MM.1S (cell line): Measurements from ENCODE around the gene ADGRF1.
"Not testable (repeated sequence)": the region's sequence is repeated elsewhere in the genome, so short reads cannot be mapped to it uniquely, and the experiment has no call there.

Experiments
- DNase-seq: peaks from one replicate; pipeline ENCODE4 v3.0.0-alpha.2; 2015
- H2AFZ ChIP-seq: fragments of 300-600 bp; sonication (generic); 2 replicates; pipeline ENCODE4 v1.6.0; 2016; ENCODE audit warnings: antibody characterized with exemption, low read length
- H3F3A ChIP-seq: fragments of 300-600 bp; sonication (generic); 2 replicates; pipeline ENCODE4 v1.6.1; 2016; ENCODE audit warnings: mild to moderate bottlenecking, antibody characterized with exemption, low read length, moderate library complexity, mixed read lengths; ENCODE audit not compliant: insufficient read depth
- H3K27ac ChIP-seq: fragments of 300-600 bp; sonication (generic); 2 replicates; pipeline ENCODE4 v1.5.1; 2016; ENCODE audit warnings: mild to moderate bottlenecking, low read length
- H3K27me3 ChIP-seq: fragments of 300-600 bp; sonication (generic); replicated peaks from 2 replicates; pipeline ENCODE4 v1.6.0; 2016; ENCODE audit warnings: low read length; ENCODE audit not compliant: insufficient read depth
- H3K36me3 ChIP-seq: fragments of 300-600 bp; sonication (generic); replicated peaks from 2 replicates; pipeline ENCODE4 v1.6.1; 2016; ENCODE audit warnings: mild to moderate bottlenecking, low read length, mixed read lengths; ENCODE audit not compliant: insufficient read depth
- H3K4me1 ChIP-seq: fragments of 300-600 bp; sonication (generic); 2 replicates; pipeline ENCODE4 v1.6.1; 2016; ENCODE audit warnings: low read length, mixed read lengths
- H3K4me2 ChIP-seq: fragments of 300-600 bp; sonication (generic); 2 replicates; pipeline ENCODE4 v1.6.0; 2016; ENCODE audit warnings: low read depth, low read length
- H3K4me3 ChIP-seq: fragments of 300-600 bp; sonication (generic); 2 replicates; pipeline ENCODE4 v1.5.1; 2016; ENCODE audit warnings: low read length, mixed read lengths
- H3K79me2 ChIP-seq: fragments of 300-600 bp; sonication (generic); 2 replicates; pipeline ENCODE4 v1.6.1; 2016; ENCODE audit warnings: mixed run types, low read length, mixed read lengths
- H3K9ac ChIP-seq: fragments of 300-600 bp; sonication (generic); 2 replicates; pipeline ENCODE4 v1.6.1; 2016; ENCODE audit warnings: low read length, mixed read lengths
- H3K9me2 ChIP-seq: fragments of 300-600 bp; sonication (generic); replicated peaks from 2 replicates; pipeline ENCODE4 v1.6.1; 2016; ENCODE audit warnings: mild to moderate bottlenecking, low read length, mixed read lengths; ENCODE audit not compliant: insufficient read depth
- H3K9me3 ChIP-seq: fragments of 300-600 bp; sonication (generic); replicated peaks from 2 replicates; pipeline ENCODE4 v1.6.1; 2016; ENCODE audit warnings: mild to moderate bottlenecking, low read length, mixed read lengths; ENCODE audit not compliant: insufficient read depth
- H4K20me1 ChIP-seq: fragments of 300-600 bp; sonication (generic); 2 replicates; pipeline ENCODE4 v1.6.1; 2016; ENCODE audit warnings: mild to moderate bottlenecking, low read length, moderate library complexity, mixed read lengths; ENCODE audit not compliant: insufficient read depth
- EZH2 ChIP-seq: fragments of 300-600 bp; sonication (generic); optimal IDR thresholded peaks from 2 replicates; pipeline ENCODE3; 2017; ENCODE audit warnings: low read depth, mild to moderate bottlenecking, antibody characterized with exemption, low read length, mixed read lengths
- EZH2phosphoT487 ChIP-seq: fragments of 300-600 bp; sonication (generic); IDR thresholded peaks from 2 replicates; pipeline ENCODE4 v1.6.1; 2018; ENCODE audit warnings: antibody characterized with exemption, low read length
- TF ChIP-seq, protein P1 (sequence below): fragments of 300-600 bp; sonication (generic); IDR thresholded peaks from 2 replicates; pipeline ENCODE4 v1.5.1; 2016; ENCODE audit warnings: antibody characterized with exemption, low read length, mixed read lengths

Gene ADGRF1

GRCh38 chr6:46994933-46995332 is 47.2 kb downstream of the ADGRF1 start:
- Histone ChIP-seq H3K36me3 (no peaks in the 10 kb centered on the region), H3F3A (peaks cover 6% of the 10 kb centered on the region; the same call in 1 of the 2 replicates)

DNA sequence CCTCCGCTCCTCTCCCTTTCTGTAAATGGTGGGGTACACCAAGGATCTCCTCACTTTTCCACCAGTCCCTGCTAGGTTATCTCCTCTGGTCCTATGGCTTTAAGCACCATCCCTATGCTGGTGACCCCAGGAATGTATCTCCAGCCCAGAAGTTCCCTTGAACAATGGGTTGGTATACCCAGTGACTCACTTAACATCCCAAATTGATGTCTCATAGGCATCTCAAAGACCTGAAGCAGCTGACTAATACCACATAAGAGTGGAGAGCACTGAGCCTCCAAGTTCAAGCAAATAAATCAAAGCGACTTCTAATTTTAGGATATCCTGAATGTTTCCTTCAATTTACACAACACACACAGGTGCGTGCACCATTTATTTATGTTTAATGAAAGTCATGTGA is 48.3 kb downstream of the ADGRF1 start:
- no peaks in the 10 kb centered on the region for H3K9me2 ChIP-seq
- H3K4me2 ChIP-seq: no peak overlapping the region
- no peaks in the 10 kb centered on the region for H3K36me3 ChIP-seq
- H3K27ac ChIP-seq: no peak overlapping the region
- no peak overlapping the region for H3K9ac ChIP-seq
- H3K27me3 ChIP-seq: no peaks in the 10 kb centered on the region
- H3K4me3 ChIP-seq: no peak overlapping the region
- no peaks in the 10 kb centered on the region for H4K20me1 ChIP-seq
- TF ChIP-seq, protein P1, sequence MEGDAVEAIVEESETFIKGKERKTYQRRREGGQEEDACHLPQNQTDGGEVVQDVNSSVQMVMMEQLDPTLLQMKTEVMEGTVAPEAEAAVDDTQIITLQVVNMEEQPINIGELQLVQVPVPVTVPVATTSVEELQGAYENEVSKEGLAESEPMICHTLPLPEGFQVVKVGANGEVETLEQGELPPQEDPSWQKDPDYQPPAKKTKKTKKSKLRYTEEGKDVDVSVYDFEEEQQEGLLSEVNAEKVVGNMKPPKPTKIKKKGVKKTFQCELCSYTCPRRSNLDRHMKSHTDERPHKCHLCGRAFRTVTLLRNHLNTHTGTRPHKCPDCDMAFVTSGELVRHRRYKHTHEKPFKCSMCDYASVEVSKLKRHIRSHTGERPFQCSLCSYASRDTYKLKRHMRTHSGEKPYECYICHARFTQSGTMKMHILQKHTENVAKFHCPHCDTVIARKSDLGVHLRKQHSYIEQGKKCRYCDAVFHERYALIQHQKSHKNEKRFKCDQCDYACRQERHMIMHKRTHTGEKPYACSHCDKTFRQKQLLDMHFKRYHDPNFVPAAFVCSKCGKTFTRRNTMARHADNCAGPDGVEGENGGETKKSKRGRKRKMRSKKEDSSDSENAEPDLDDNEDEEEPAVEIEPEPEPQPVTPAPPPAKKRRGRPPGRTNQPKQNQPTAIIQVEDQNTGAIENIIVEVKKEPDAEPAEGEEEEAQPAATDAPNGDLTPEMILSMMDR: no peak
- TF ChIP-seq EZH2: no peak
- no peak for TF ChIP-seq EZH2phosphoT487
- H3K9me3 ChIP-seq: no peaks in the 10 kb centered on the region
- DNase-seq: no peak
- no peak overlapping the region for H2AFZ ChIP-seq
- peaks cover 6% of the 10 kb centered on the region; the same call in 1 of the 2 replicates for H3F3A ChIP-seq
- peaks cover 10% of the 10 kb centered on the region for H3K4me1 ChIP-seq
- H3K79me2 ChIP-seq: no peaks in the 10 kb centered on the region

More at GRCh38 chr6:46994933-46995332, 47.2 kb downstream of the ADGRF1 start:
- Histone ChIP-seq H4K20me1 (no peaks in the 10 kb centered on the region), H2AFZ (no peak overlapping the region), H3K9ac (no peak overlapping the region), H3K9me3 (no peaks in the 10 kb centered on the region), H3K9me2 (no peaks in the 10 kb centered on the region), H3K27me3 (no peaks in the 10 kb centered on the region), H3K27ac (no peak overlapping the region), H3K4me3 (no peak overlapping the region), H3K4me1 (peaks cover 15% of the 10 kb centered on the region), H3K79me2 (no peaks in the 10 kb centered on the region), H3K4me2 (no peak overlapping the region)
- DNase-seq: no peak
- TF ChIP-seq EZH2phosphoT487 (no peak), EZH2 (no peak)
- TF ChIP-seq, protein P1: no peak

GRCh38 chr6:46992391-46992790 is 49.7 kb downstream of the ADGRF1 start:
- H3F3A ChIP-seq, H3K9me3 ChIP-seq, H2AFZ ChIP-seq, H3K4me3 ChIP-seq, H4K20me1 ChIP-seq, H3K27me3 ChIP-seq, H3K36me3 ChIP-seq, H3K4me2 ChIP-seq, DNase-seq, H3K79me2 ChIP-seq, H3K27ac ChIP-seq, H3K9ac ChIP-seq, H3K9me2 ChIP-seq, H3K4me1 ChIP-seq: not testable (repeated sequence)

GRCh38 chr6:46990818-46991510 is 51.2 kb downstream of the ADGRF1 start:
- peak; percentile 34 for DNase-seq
- not testable (repeated sequence) for H4K20me1 ChIP-seq, H3F3A ChIP-seq, H3K4me1 ChIP-seq, H3K9ac ChIP-seq, H3K36me3 ChIP-seq, H2AFZ ChIP-seq, H3K4me2 ChIP-seq, H3K4me3 ChIP-seq, H3K79me2 ChIP-seq, H3K9me2 ChIP-seq, H3K27me3 ChIP-seq, H3K9me3 ChIP-seq, H3K27ac ChIP-seq
- TF ChIP-seq, protein P1: peak; percentile 38
